ENCODE data around the gene NYAP2.

The NYAP2 gene

DNA sequence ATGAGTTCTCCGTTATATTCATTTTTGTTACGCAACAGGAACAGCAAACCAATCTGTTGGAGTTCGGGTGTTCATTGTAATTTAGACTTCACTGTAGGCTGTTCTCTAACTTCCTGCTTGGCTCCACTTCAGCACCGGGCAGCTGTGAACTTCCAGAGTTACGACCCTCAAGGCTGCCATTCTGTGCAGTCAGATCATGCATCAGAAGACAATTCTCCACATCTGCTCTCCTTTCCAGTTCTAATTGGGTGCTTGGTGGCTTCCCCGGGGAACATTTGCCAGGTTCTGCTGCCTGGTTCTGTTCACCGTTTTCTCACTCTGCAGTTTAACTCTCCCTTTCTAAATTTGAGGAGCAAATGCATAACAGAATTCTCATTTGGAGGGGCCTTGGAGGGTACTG, 237.7 kb downstream of the NYAP2 start:
- no peak for DNase-seq

DNA sequence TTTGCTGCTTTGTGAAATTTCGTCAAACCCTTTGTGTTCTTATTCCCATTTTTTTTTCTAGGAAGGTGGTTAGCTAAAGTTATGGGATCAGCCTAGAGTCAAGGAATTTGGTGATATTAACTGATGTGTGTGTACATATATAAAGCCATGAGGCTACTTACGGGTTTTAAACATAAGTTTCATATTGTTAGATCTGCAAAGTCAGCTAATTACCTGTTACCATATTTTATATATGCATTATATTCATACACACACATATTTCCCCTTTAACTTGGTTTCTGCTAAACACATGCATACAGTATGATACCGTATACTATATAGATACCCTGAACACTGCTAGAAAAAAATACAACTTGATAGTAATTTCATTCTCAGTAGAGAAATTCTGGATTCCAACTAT, 241.0 kb downstream of the NYAP2 start:
- no peak for DNase-seq

DNA sequence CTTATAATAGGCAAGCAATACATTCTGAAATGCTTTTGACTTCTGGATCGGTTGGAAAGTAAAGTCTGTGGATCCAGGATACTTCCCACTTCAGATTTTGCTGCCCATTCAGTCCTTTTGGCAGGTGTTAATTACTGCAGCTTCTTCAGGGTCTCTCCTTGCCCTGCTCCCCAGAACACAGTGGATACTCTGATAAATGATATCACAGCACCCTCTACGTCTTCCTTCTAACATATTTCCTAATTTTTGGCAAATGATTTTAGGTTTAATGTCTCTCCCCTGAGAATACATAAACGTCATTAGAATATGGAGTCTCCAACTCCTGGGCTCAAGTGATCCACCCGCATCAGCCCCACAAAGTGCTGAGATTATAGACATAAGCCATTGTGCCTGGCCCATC, 249.8 kb downstream of the NYAP2 start:
- DNase-seq = no peak

DNA sequence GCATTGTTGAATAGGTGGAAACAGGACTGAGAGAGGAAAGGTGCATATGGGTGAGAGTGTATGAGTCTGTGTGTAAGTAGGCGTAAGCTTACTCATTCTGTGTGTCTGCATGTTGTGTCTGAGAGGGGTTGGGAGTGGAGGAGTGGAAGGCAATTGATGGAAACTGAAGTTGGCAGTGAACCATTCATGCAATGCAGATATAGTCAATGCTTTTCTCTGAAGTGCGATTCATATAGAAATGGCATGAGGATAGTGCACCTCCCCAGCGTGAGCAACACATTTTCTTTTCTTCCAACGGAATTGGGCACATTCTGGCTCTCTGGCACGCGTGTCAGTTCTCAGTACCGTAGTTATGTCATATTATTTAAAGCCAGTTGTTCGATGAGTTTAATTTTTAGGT, 250.5 kb downstream of the NYAP2 start:
- no peak for DNase-seq

DNA sequence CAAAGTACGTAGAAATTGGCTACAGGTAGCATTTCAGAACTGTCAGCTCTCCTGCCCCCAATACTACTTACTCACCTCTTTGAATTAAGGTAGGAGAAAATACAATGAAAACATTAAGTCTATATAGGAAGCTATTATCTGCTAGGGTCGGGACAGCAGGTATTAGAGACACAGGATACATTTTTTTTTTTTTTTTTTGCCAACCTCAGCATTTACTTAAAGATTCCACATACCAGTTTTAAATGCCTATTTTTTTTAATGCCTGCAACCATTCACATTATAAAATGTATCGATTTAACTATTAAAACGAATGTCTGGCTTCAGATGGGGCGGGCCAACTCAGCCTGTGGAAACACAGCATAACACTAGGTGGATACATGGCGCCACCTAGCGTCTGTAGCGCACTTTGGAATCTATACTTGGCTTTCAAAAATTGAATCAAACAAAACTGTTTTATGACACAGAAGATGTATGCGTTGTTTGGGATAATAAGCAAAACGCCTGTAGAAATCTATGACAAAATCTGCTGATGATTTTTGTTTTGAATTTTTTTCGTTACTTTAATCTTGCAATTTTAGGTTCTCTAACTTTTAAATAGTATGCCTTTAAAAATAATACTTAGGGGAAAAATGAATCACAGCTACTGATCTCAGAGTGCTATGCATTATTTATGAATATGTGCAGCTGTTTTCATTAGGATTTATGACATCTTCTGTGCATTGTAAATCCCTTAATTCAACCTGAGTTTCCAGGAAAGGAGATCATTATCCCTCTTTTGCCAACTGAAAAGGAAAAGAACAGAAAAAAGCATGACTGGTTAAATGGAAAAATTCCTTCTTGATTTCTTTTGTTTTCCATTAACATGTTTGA, 261.0 kb downstream of the NYAP2 start:
- DNase-seq = peak; percentile 61

DNA sequence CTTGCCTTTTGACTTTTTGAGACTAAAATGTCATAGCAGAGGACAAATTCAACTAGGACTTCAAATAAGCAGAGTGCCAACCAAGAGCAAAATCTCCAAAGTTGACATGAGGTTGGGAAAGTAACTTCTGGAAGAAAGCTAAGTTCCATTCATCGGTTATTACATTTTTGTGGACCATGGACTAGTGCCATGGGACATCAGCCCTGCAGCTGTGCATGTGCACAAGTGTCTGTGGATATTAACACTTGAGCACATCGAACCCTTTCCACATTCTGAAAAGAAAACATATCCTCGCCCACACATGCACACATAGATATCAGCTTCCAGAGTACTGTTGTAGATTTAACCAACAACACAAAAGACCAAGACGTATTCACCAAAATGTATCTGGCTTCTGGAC, 262.6 kb downstream of the NYAP2 start:
- DNase-seq = no peak

DNA sequence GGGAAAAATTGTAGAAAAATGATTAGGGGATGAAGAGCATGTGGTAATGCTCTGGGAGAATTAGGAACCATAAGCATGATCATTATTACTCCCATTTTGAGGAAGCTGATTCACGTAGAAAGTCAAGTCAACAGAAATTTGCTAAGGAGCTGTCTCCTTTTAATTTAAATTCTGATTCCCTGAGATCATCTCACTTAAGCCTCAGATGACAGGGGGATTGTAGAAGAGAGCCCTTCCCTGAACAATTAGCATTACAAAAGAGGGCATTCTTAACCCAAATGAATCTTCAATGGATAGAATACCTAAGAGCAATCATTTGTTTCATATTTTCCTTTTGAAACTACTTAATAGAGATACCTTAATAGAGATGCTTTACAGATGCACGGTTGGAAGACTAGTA, 267.9 kb downstream of the NYAP2 start:
- no peak for DNase-seq

DNA sequence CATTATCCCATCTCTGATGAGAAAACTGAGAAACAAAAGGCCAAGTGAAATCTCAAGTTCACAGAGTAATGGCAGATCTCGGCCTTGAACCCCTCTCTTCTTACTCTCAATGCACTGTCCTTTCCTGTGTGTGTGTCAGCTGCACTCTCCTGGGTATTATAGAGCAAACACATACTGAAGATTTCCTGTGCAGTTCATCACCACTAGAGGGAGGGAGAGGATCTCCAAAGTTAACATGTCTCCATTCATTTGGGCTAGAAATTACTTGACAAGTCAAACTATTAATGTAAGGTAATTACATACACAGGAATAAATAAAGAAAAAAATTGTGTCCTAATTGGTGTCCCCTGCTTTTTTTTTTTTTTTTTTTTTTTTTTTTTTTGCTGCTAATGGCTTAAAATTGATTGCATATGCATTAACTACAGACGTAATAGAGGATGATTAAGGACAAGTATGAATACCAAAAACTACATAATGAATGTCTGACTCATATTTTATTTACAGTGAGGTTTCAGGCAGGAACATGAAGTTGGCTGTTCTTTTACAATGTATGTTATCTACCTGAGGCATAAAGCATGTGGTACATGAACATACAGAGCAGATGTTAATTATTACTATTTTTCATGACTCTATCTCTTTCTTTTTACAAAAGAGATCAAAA, 269.2 kb downstream of the NYAP2 start:
- DNase-seq = peak; percentile 37

DNA sequence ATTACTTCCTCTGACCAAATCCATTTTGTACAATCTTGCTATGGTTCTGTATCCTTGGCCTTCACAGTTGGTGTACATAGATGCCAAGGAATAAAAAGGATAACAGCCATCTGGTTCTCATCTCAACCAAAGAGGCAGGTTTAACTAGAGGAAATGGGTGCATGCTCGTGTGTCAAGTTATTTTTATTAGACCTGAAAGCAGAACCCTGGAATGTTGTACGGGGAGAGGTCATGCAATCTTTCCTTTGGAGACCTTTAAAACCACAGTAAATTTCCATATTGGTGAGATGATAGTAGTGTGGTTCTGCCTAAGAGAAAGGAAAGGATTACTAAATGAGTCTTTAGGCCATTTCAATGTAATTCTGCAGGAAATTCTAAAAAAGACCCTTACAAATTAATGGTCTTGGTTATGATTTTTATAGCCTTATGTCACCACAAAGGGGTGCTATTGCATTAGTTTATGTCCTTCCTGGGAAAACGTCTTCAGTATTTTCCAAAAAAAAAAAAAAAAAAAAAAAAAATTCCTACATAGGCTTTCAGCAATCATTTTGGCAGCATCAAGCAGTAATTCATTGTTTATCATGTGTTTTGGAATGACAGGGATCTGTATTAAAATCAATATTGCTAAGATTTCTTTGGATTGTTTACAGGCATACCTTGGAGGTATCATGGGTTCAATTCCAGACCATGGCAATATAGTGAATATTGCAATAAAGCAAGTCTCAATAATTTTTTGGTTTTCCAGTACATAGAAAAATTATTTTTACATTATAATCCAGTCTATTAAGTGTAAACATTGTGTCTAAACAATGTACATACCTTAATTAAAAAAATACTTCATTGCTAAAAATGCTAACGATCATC, 270.8 kb downstream of the NYAP2 start:
- DNase-seq = no peak

DNA sequence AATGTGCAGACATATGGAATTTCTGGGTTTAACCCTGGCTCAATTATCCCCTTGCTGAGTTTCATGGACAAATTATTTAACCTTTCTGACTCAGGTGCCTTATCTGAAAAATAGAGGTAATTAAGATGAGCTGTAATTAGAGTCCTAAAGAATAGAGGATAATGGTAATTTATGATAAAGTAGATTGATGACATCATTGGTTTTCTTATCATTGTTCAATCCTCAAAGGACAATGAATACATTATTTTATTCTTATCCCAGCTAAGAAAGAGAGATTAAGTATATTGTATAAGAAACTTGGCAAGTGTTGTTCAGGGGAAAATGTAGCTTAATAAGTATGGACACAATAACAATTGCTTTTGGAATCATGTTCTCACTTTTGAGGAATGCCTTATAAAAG, 279.3 kb downstream of the NYAP2 start:
- no peak for DNase-seq

DNA sequence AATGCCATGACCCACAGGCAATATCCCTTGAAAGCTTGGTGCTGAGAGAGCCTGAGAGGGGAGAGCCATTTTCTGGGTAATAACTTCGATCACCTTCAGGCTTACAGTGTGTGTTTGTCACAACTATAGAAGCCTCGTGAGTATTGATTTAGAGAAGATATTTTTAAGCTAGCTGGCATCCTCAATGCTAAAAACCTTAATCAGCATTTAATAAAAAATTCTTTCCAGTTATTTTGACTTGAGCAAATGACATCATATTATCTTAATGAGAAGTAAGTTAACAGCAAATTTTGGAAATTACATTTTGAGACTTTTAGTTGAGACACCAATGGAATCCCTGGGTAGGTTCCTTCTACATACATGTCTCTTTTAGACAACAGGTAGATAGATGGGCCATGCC, 283.7 kb downstream of the NYAP2 start:
- no peak for DNase-seq

DNA sequence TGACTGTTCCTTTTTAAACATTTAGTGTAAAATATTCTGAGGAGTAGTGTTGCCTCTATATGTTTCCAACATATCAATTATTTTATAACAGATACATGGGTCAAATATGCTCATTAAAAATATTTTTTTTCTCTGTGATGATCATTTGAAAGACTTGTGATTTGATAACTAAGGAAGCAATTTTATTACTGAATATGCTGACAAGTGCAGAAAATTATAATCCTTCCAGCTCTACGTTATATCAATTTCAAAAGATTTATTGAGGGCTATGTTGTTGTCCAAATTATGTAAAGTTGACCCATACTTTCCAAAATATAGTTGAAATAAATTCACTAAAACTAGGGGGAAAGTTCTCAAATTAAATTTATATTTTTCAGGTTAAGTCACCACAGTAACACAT, 290.6 kb downstream of the NYAP2 start:
- no peak for DNase-seq

DNA sequence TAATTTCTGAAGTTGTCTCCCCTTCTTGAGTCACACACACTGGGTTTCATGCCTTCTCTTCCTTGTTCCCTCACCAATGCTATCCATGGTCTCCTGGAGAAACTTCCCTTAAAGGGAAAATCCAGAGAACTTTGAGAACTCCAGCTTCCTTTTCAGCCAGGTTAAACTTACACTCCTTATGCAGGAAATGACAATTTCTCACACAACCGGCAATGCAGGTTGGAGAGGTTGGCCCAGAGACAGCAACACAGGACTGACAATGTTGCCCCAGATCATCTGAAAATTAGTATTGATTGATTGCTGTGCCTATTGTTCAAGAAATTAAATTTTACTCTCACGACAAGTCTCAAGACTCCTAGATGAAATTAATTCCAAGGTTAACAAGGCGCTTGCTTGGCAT, 292.2 kb downstream of the NYAP2 start:
- DNase-seq = no peak

DNA sequence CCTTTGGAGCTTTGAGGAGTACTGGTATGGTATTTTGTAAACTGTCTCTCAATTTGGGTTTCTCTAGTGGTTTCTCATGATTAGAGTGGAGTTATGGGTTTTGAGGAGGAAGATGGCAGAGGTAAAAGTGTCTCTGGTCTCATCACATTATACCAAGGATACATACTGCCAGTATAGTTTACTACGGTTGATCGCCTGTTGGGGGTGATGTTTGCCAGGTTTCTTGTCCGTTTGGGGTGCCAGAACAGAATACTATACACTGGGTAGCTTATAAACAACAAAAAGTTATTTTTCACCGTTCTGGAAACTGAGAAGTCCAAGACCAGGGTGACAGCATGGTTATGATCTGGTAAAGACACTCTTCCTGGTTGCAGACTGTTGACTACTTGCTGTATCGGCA, 293.7 kb downstream of the NYAP2 start:
- DNase-seq = no peak

DNA sequence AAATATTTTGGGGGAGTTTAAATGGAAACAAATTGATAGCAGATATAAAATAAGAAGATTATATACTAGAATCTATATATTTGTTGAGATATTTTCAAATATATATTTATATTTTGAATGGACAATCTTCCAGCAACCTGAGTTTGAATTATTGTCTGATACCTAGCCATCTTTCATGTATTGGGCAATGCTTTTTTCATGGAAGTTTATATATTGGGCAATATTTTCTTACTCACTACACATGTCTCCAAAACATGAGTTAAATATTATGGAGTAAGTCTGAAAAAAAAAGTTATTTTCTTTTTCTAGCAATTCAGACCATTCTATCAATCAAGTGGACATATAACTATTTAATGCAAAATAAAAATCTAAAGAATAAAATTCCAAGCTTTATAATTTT, 295.2 kb downstream of the NYAP2 start:
- DNase-seq = no peak

DNA sequence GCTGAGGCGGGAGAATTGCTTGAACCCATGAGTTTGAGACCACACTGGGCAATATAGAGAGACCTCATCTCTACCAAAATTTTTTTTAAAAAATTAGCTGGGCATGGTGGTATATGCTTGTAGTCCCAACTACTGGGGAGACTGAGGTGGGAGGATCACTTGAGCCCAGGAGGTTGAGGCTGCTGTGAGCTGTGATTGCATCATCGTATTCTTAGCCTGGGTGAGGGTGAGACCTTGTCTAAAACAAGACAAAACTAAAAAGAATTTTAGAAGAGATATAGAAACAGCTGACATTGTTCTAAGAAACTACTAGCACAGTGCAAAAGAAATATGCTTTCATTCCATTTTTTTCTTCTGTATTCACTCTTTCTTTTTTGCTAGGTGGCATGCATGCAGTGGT, 298.4 kb downstream of the NYAP2 start:
- DNase-seq = no peak

Data from NCI-H2029 treated with DMSO at 0.1 percent for 48 hours (cell line).